ENCODE results near the gene PEX13. TPM values are rescaled to one million over a fixed set of nuclear protein-coding genes. Genes with fewer than 3 reads are reported as not detected.

PEX13 gene
- total and polyA plus RNA-seq, 7 donors = 12.0 to 61.6 (median 19.1) TPM

- Histone ChIP-seq H3K27ac (no peak overlapping the region), H3K36me3 (no peaks in the 10 kb centered on the region), H3K4me3 (no peak overlapping the region), H3K27me3 (no peaks in the 10 kb centered on the region), H3K4me1 (peaks cover 0 to 37% (median 17%) of the 10 kb centered on the region in 4 donors), H3K9me3 (no peaks in the 10 kb centered on the region)
- WGBS, 2 donors = 8 to 38% methylated on average over 2 of the region's 2 CpGs
- TF ChIP-seq EP300 (IDR thresholded peaks at IDR 0.05) (no peak), POLR2AphosphoS5 (IDR thresholded peaks at IDR 0.05) (no peak), POLR2A (IDR thresholded peaks at IDR 0.05) (no peak), CTCF (IDR thresholded peaks at IDR 0.05) (no peak)
- DNase-seq = no peak
- intact Hi-C loops (cut with DNase I) = loop anchor here (5.0 kb wide), 2 partner anchors 51 to 134 kb away; partner anchors contain the start of genes REL and SANBR
These were observed 1.5 kb upstream of the PEX13 start for GRCh38 chr2:61015976-61016375.

GRCh38 chr2:61016392-61017002 is 1.0 kb upstream of the PEX13 start:
- DNase-seq = no peak

DNA sequence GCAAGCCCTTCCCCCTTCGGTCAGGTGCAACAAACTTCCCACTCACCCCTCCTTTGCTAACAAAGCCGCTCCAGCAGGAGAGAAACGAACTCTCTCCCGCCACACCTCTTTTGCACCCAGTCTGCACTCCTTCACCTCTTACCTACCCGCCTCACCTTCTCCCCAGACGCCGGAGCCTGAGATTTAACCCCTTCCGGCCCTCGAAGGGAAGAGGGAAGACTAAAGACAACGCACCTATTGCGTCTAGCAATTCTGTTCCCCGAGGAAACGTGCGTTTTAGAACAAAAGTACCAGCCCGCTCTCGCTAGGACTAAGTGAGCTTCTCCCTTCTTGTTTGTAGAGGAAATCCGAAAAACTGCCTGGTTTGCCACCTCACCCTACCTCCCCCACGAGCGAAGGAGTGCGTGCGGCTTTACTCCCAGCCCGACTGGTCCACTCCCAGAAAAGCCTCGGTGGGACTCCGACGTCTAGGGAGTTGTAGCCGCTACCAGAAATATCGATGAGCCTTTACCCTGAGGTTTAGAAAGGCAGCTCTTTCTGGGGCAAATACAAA is 441 bp upstream of the PEX13 start:
- WGBS, 2 donors = 0% methylated on average over 27 of the region's 27 CpGs
- H3K4me1 ChIP-seq = peaks cover 0 to 34% (median 16%) of the 10 kb centered on the region in 4 donors
- H3K27me3 ChIP-seq = no peaks in the 10 kb centered on the region
- TF ChIP-seq POLR2A (IDR thresholded peaks at IDR 0.05) (peak in 1 of 2 donors; percentile 15), CTCF (IDR thresholded peaks at IDR 0.05) (no peak), POLR2AphosphoS5 (IDR thresholded peaks at IDR 0.05) (peak; percentile 34 to 76 (median 64))
- H3K36me3 ChIP-seq = peaks cover 0 to 8% (median 0%) of the 10 kb centered on the region in 4 donors
- H3K27ac ChIP-seq = peak overlapping the region; percentile 91 to 96 (median 92)
- intact Hi-C loops (cut with DNase I) = loop anchor here (5.0 kb wide), 2 partner anchors 50 to 135 kb away; partner anchors contain the start of genes REL and SANBR
- H3K4me3 ChIP-seq = peak overlapping the region; percentile 80 to 96 (median 88)
- H3K9me3 ChIP-seq = no peaks in the 10 kb centered on the region
- DNase-seq = peak; percentile 84

More at GRCh38 chr2:61016392-61017002, 1.0 kb upstream of the PEX13 start:
- Histone ChIP-seq H3K27ac (peak overlapping the region; percentile 91 to 96 (median 92)), H3K9me3 (no peaks in the 10 kb centered on the region), H3K4me1 (peaks cover 0 to 37% (median 17%) of the 10 kb centered on the region in 4 donors), H3K27me3 (no peaks in the 10 kb centered on the region), H3K4me3 (peak overlapping the region; percentile 80 to 96 (median 88)), H3K36me3 (peaks cover 0 to 5% (median 0%) of the 10 kb centered on the region in 4 donors)
- TF ChIP-seq EP300 (IDR thresholded peaks at IDR 0.05) (no peak), POLR2A (IDR thresholded peaks at IDR 0.05) (no peak), POLR2AphosphoS5 (IDR thresholded peaks at IDR 0.05) (no peak), CTCF (IDR thresholded peaks at IDR 0.05) (no peak)
- intact Hi-C loops (cut with DNase I) = loop anchor here (5.0 kb wide), 2 partner anchors 51 to 134 kb away; partner anchors contain the start of genes REL and SANBR
- WGBS, 2 donors = 1 to 3% methylated on average over 16 of the region's 16 CpGs

GRCh38 chr2:61018318-61018755 is 817 bp downstream of the PEX13 start:
- no peaks in the 10 kb centered on the region for H3K27me3 ChIP-seq
- H3K9me3 ChIP-seq = no peaks in the 10 kb centered on the region
- H3K4me3 ChIP-seq = peak overlapping the region; percentile 80 to 96 (median 88)
- no peak for DNase-seq
- H3K4me1 ChIP-seq = peaks cover 0 to 34% (median 15%) of the 10 kb centered on the region in 4 donors
- TF ChIP-seq EP300 (IDR thresholded peaks at IDR 0.05) = no peak
- intact Hi-C loops (cut with DNase I) = loop anchor here (5.0 kb wide), 2 partner anchors 49 to 136 kb away; partner anchors contain the start of genes REL and SANBR
- peaks cover 0 to 8% (median 0%) of the 10 kb centered on the region in 4 donors for H3K36me3 ChIP-seq
- WGBS, 2 donors = 1% methylated on average over 7 of the region's 7 CpGs
- peak overlapping the region; percentile 91 to 96 (median 92) for H3K27ac ChIP-seq

GRCh38 chr2:61018798-61019197 is 1.3 kb downstream of the PEX13 start:
- no peaks in the 10 kb centered on the region for H3K9me3 ChIP-seq
- peak overlapping the region; percentile 80 to 96 (median 88) for H3K4me3 ChIP-seq
- intact Hi-C loops (cut with DNase I) = loop anchor here (5.0 kb wide), 2 partner anchors 49 to 136 kb away; partner anchors contain the start of genes REL and SANBR
- no peaks in the 10 kb centered on the region for H3K27me3 ChIP-seq
- peaks cover 0 to 8% (median 0%) of the 10 kb centered on the region in 4 donors for H3K36me3 ChIP-seq
- 9 to 29% methylated on average over 6 of the region's 6 CpGs for WGBS, 2 donors
- TF ChIP-seq POLR2AphosphoS5 (IDR thresholded peaks at IDR 0.05) = no peak
- TF ChIP-seq CTCF (IDR thresholded peaks at IDR 0.05) = no peak
- no peak for TF ChIP-seq POLR2A (IDR thresholded peaks at IDR 0.05)
- TF ChIP-seq EP300 (IDR thresholded peaks at IDR 0.05) = no peak
- no peak for DNase-seq
- peak overlapping the region; percentile 91 to 96 (median 92) for H3K27ac ChIP-seq
- H3K4me1 ChIP-seq = peaks cover 0 to 34% (median 15%) of the 10 kb centered on the region in 4 donors

Measured in sigmoid colon (tissue), 7 donors.